ENCODE data around the gene RPL10A.

- TF ChIP-seq POLR2A (IDR thresholded peaks at IDR 0.05) (no peak), CTCF (IDR thresholded peaks at IDR 0.05) (no peak)
Observed at GRCh38 chr6:35511562-35511941, 43.4 kb downstream of the RPL10A start.
